Duodenal mucosa (tissue), 2 donors: Measurements from ENCODE around the gene MAP2.

Experiments
- H3K27ac ChIP-seq: one replicate; pipeline ENCODE4 v1.7.0; 2013; ENCODE audit warnings: low read depth, low read length
- H3K27me3 ChIP-seq, 2 donors: one replicate each; pipeline ENCODE4 v1.7.0; 2013; ENCODE audit warnings: low read length in 2 of 2, control low read depth in 1 of 2; ENCODE audit not compliant: insufficient read depth in 2 of 2, control insufficient read depth in 1 of 2
- H3K36me3 ChIP-seq, 2 donors: one replicate each; pipeline ENCODE4 v1.7.0; 2013; ENCODE audit warnings: low read length in 2 of 2, control low read depth in 1 of 2; ENCODE audit not compliant: insufficient read depth in 2 of 2, control insufficient read depth in 1 of 2
- H3K4me1 ChIP-seq, 2 donors: one replicate each; pipeline ENCODE4 v1.7.0; 2013; ENCODE audit warnings: low read length in 2 of 2, control low read depth in 1 of 2; ENCODE audit not compliant: insufficient read depth in 2 of 2, control insufficient read depth in 1 of 2
- H3K4me3 ChIP-seq, 2 donors: one replicate each; pipeline ENCODE4 v1.7.0; 2013; ENCODE audit warnings: low read length in 2 of 2, low read depth in 1 of 2
- H3K9ac ChIP-seq, 2 donors: one replicate each; pipeline ENCODE4 v1.7.0; 2013; ENCODE audit warnings: low read length in 2 of 2, low read depth in 1 of 2
- H3K9me3 ChIP-seq, 2 donors: one replicate each; pipeline ENCODE4 v1.7.0; 2013; ENCODE audit warnings: low read length in 2 of 2, control low read depth in 1 of 2; ENCODE audit not compliant: control insufficient read depth in 1 of 2

The MAP2 gene

GRCh38 chr2:209499069-209499468, 75.2 kb downstream of the MAP2 start:
- Histone ChIP-seq H3K27ac (no peak overlapping the region), H3K9me3 (peaks cover 0 to 6% of the 10 kb centered on the region in 2 donors), H3K27me3 (no peaks in the 10 kb centered on the region), H3K36me3 (no peaks in the 10 kb centered on the region), H3K4me1 (no peaks in the 10 kb centered on the region), H3K9ac (no peak overlapping the region), H3K4me3 (no peak overlapping the region)

- Histone ChIP-seq H3K4me3 (no peak overlapping the region), H3K27ac (no peak overlapping the region), H3K9me3 (peaks cover 0 to 6% of the 10 kb centered on the region in 2 donors), H3K4me1 (no peaks in the 10 kb centered on the region), H3K9ac (no peak overlapping the region), H3K27me3 (no peaks in the 10 kb centered on the region), H3K36me3 (no peaks in the 10 kb centered on the region)
Measured at GRCh38 chr2:209501579-209501978, 77.7 kb downstream of the MAP2 start.

- Histone ChIP-seq H3K9me3 (no peaks in the 10 kb centered on the region), H3K4me3 (no peak overlapping the region), H3K4me1 (no peaks in the 10 kb centered on the region), H3K36me3 (no peaks in the 10 kb centered on the region), H3K27ac (no peak overlapping the region), H3K9ac (no peak overlapping the region), H3K27me3 (no peaks in the 10 kb centered on the region)
Measured at GRCh38 chr2:209505410-209505809, 81.6 kb downstream of the MAP2 start.

GRCh38 chr2:209508255-209508654, 84.4 kb downstream of the MAP2 start:
- no peak overlapping the region for H3K27ac ChIP-seq
- no peak overlapping the region for H3K4me3 ChIP-seq
- H3K4me1 ChIP-seq = no peaks in the 10 kb centered on the region
- H3K9ac ChIP-seq = no peak overlapping the region
- no peaks in the 10 kb centered on the region for H3K36me3 ChIP-seq
- no peaks in the 10 kb centered on the region for H3K9me3 ChIP-seq
- H3K27me3 ChIP-seq = no peaks in the 10 kb centered on the region

DNA sequence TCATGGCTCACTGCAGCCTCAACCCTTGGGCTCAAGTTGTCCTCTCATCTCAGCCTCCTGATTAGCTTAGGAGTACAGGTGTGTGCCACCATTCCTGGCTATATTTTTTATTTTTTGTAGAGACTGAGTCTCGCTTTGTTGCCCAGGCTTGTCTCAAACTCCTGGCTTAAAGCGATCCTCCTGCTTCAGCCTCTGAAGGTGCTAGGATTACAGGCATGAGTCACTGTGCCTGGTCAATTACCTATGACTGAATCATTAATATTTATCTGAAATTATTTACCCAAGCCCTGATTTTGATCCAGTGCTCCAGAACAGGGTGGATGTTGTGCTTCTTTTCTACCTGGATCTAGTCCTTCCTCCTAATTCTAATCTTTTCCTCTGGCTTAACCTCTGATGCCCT, 87.8 kb downstream of the MAP2 start:
- no peaks in the 10 kb centered on the region for H3K36me3 ChIP-seq
- no peak overlapping the region for H3K4me3 ChIP-seq
- H3K27me3 ChIP-seq = no peaks in the 10 kb centered on the region
- H3K9ac ChIP-seq = no peak overlapping the region
- no peaks in the 10 kb centered on the region for H3K4me1 ChIP-seq
- no peaks in the 10 kb centered on the region for H3K9me3 ChIP-seq
- H3K27ac ChIP-seq = no peak overlapping the region

DNA sequence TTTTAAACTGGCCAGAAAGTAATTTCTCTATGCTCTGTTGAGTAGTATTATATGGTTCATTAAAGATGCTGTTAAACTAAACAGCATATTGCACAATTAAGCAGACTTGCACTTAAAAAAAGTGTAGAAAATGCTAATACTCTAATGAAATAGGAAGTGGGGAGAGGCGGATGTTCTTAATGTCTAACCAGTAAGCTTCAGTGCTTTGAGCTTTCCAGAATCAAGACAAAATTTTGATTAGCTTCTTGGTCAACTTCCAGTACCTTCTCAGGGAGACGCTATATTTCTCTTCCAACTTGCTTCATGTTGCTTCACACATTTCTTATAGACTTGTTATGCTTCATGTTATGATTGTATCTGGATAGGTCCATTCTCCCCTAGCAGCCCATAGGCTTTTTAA, 89.1 kb downstream of the MAP2 start:
- Histone ChIP-seq H3K27me3 (no peaks in the 10 kb centered on the region), H3K27ac (no peak overlapping the region), H3K4me1 (no peaks in the 10 kb centered on the region), H3K4me3 (no peak overlapping the region), H3K9ac (no peak overlapping the region), H3K9me3 (no peaks in the 10 kb centered on the region), H3K36me3 (no peaks in the 10 kb centered on the region)

DNA sequence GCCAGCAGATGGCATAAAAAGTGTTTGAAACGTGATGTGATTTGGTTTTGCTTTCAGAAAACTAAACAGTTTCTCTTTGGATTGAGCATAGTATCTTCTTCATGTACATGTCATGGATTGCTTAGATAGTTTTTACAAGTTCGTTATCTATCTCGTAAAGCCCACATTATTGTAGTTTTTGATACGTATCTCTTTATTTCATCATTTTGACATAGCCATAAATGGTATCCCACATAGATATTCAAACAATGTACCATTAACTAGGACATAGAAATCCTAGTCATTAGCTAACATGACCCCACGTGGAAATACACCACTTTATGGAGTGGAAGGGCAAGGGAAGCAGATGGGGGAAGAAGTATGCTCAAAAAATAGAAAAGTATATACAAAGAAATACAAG, 93.6 kb downstream of the MAP2 start:
- Histone ChIP-seq H3K36me3 (no peaks in the 10 kb centered on the region), H3K4me3 (no peak overlapping the region), H3K9me3 (no peaks in the 10 kb centered on the region), H3K27me3 (no peaks in the 10 kb centered on the region), H3K4me1 (no peaks in the 10 kb centered on the region), H3K9ac (no peak overlapping the region), H3K27ac (no peak overlapping the region)

DNA sequence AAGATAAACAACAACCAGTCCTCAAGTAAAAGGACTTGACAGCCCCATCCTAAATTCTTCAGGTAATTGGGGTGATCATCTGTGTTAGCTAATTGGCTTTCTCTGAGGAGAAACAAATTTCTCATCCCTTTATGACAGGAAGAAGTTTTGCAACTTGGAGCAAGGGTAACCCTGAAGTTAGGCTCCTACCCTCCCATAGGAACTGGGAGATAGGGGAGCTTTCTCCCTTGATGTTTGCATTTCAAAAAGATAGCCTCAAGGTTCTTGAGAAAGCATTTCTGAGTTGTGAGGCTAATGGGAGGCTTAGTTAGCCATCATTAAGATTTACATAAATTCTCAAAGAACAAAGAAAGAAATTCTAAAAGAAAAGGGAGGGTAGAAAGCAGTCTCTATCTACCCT, 95.4 kb downstream of the MAP2 start:
- no peak overlapping the region for H3K4me3 ChIP-seq
- H3K27ac ChIP-seq = no peak overlapping the region
- H3K27me3 ChIP-seq = no peaks in the 10 kb centered on the region
- H3K4me1 ChIP-seq = no peaks in the 10 kb centered on the region
- no peaks in the 10 kb centered on the region for H3K36me3 ChIP-seq
- H3K9ac ChIP-seq = no peak overlapping the region
- H3K9me3 ChIP-seq = no peaks in the 10 kb centered on the region

- Histone ChIP-seq H3K9me3 (no peaks in the 10 kb centered on the region), H3K27ac (no peak overlapping the region), H3K9ac (no peak overlapping the region)
Measured at GRCh38 chr2:209519906-209520305, 96.1 kb downstream of the MAP2 start.

GRCh38 chr2:209523041-209523740, 99.3 kb downstream of the MAP2 start:
- H3K36me3 ChIP-seq = no peaks in the 10 kb centered on the region
- H3K9ac ChIP-seq = no peak overlapping the region
- H3K4me3 ChIP-seq = no peak overlapping the region
- peaks cover 0 to 6% of the 10 kb centered on the region in 2 donors for H3K4me1 ChIP-seq
- no peaks in the 10 kb centered on the region for H3K27me3 ChIP-seq
- H3K9me3 ChIP-seq = no peaks in the 10 kb centered on the region
- H3K27ac ChIP-seq = no peak overlapping the region

More at GRCh38 chr2:209519906-209520305, 96.1 kb downstream of the MAP2 start:
- H3K4me3 ChIP-seq = no peak overlapping the region
- no peaks in the 10 kb centered on the region for H3K36me3 ChIP-seq
- no peaks in the 10 kb centered on the region for H3K4me1 ChIP-seq
- H3K27me3 ChIP-seq = no peaks in the 10 kb centered on the region
